Measurements from ENCODE around the gene KCTD8. TPM values are rescaled to one million over a fixed set of nuclear protein-coding genes. Genes with fewer than 3 reads are reported as not detected.

KCTD8 gene
- total RNA-seq, 1 experiment from 2014 or later = 1.1 TPM

DNA sequence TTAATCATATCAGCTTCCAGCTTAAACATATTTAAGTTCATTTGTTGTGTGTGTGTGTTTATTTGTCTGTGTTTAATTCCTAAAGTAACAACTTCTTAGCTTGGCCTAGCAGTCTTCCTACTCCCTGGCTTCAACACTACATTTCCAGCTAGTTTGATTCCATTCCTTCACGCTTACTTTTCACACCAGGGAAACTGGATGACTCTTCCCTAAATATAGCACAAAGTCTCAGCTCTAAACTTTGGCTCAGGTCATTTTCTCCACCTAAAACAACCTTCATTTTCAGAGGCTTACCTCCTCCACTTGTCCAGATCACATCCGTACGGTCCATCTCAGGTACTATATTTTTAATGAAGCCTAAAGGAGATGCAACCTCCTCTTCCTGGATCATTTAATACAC, 94.4 kb downstream of the KCTD8 start:
- H2AFZ ChIP-seq (ENCODE audit: low read length) = no peak overlapping the region
- no peaks in the 10 kb centered on the region for H3K9me3 ChIP-seq (ENCODE audit: control insufficient read depth, low read depth, low read length)
- no peak overlapping the region for H2BK15ac ChIP-seq (ENCODE audit: low read depth, low read length)
- no peaks in the 10 kb centered on the region for H4K20me1 ChIP-seq (ENCODE audit: control insufficient read depth, insufficient read depth, insufficient read length)
- no peak overlapping the region for H3K14ac ChIP-seq (ENCODE audit: insufficient read depth, low read length)
- Mint-ChIP-seq H3K36me3 (ENCODE audit: insufficient read depth in 1 of 3, low read depth in 3 of 3) (peaks cover 0 to 2% (median 0%) of the 10 kb centered on the region in 3 experiments; a peak in 2 of 7 replicates), H3K4me1 (no peaks in the 10 kb centered on the region; a peak in 1 of 4 replicates), H3K27ac (peak overlapping the region; percentile 5 to 34 (median 32); a peak in 3 of 7 replicates), H3K4me3 (no peak overlapping the region), H3K9me3 (0 out of 5 replicates have a peak, but pooled peaks cover 0 to 3% of the 10 kb centered on the region in 2 experiments), H3K27me3 (ENCODE audit: low read depth) (no peaks in the 10 kb centered on the region)
- H3K23ac ChIP-seq (ENCODE audit: insufficient read length, low read depth, low read length) = no peak overlapping the region
- H2AK5ac ChIP-seq (ENCODE audit: insufficient read length, low read length) = no peak overlapping the region
- no peak overlapping the region for H3K9ac ChIP-seq (ENCODE audit: extremely low read depth, insufficient read length, low read length)
- no peak for DNase-seq
- no peak overlapping the region for H4K5ac ChIP-seq (ENCODE audit: insufficient read length, low read depth, low read length)
- H3K56ac ChIP-seq (ENCODE audit: insufficient read length, low read depth, low read length) = no peak overlapping the region
- TF ChIP-seq, protein P1, sequence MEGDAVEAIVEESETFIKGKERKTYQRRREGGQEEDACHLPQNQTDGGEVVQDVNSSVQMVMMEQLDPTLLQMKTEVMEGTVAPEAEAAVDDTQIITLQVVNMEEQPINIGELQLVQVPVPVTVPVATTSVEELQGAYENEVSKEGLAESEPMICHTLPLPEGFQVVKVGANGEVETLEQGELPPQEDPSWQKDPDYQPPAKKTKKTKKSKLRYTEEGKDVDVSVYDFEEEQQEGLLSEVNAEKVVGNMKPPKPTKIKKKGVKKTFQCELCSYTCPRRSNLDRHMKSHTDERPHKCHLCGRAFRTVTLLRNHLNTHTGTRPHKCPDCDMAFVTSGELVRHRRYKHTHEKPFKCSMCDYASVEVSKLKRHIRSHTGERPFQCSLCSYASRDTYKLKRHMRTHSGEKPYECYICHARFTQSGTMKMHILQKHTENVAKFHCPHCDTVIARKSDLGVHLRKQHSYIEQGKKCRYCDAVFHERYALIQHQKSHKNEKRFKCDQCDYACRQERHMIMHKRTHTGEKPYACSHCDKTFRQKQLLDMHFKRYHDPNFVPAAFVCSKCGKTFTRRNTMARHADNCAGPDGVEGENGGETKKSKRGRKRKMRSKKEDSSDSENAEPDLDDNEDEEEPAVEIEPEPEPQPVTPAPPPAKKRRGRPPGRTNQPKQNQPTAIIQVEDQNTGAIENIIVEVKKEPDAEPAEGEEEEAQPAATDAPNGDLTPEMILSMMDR (conservative IDR thresholded peaks at IDR 0.05) = no peak
- no peak overlapping the region for H2BK120ac ChIP-seq (ENCODE audit: low read depth, low read length, poor library complexity, severe bottlenecking)
- no peak overlapping the region for H3T11ph ChIP-seq (ENCODE audit: low read length)
- no peaks in the 10 kb centered on the region for H3K79me2 ChIP-seq (ENCODE audit: insufficient read depth, low read length)
- H3K27me3 ChIP-seq (ENCODE audit: insufficient read depth, low read length) = no peaks in the 10 kb centered on the region
- H2BK5ac ChIP-seq (ENCODE audit: insufficient read length, low read length) = no peak overlapping the region
- H3K23me2 ChIP-seq (ENCODE audit: insufficient read length, low read depth, low read length, poor library complexity, severe bottlenecking) = no peaks in the 10 kb centered on the region
- H2BK12ac ChIP-seq (ENCODE audit: insufficient read length, low read depth, low read length) = no peak overlapping the region
- no peak overlapping the region for H4K91ac ChIP-seq (ENCODE audit: insufficient read length, low read depth, low read length)
- no peak overlapping the region for H3K18ac ChIP-seq (ENCODE audit: insufficient read length, low read depth, low read length)
- no peak overlapping the region for H3K4me2 ChIP-seq (ENCODE audit: insufficient read depth, insufficient read length, low read length)
- H2BK20ac ChIP-seq (ENCODE audit: low read depth, low read length, poor library complexity, severe bottlenecking) = no peak overlapping the region
- H3K4ac ChIP-seq (ENCODE audit: low read depth, low read length) = no peak overlapping the region
- no peak overlapping the region for H3K27ac ChIP-seq (ENCODE audit: insufficient read length, low read depth, low read length)
- no peaks in the 10 kb centered on the region for H3K79me1 ChIP-seq (ENCODE audit: insufficient read depth, low read depth, low read length, poor library complexity, severe bottlenecking)
- no peaks in the 10 kb centered on the region for H3K4me1 ChIP-seq (ENCODE audit: insufficient read depth, low read length)
- no peak overlapping the region for H4K8ac ChIP-seq (replicated peaks; ENCODE audit: insufficient read length, low read depth, low read length)
- WGBS (ENCODE audit: extremely low coverage, insufficient read length, low lambda C conversion rate) = no CpG with 5 or more reads among the region's 3 CpGs

Data from H9 (cell line).